Endothelial cell of umbilical vein (primary cell): ENCODE measurements around the gene CHL1. TPM values are rescaled to one million over a fixed set of nuclear protein-coding genes. Genes with fewer than 3 reads are reported as not detected.

ENCODE experiments used
- BruUV-seq: library from RNA; stranded (reverse); fragments of 400-500 nt; replicated peaks from 2 replicates; lab custom pipeline; 2021; lab: Mats Ljungman, UMichigan
- CTCF ChIA-PET: fragments of 300-600, 350-600 bp; sonication (Branson Sonifier 250); formaldehyde crosslinking; loops from one replicate; lab custom pipeline; 2021; ENCODE audit warnings: antibody characterized with exemption, inconsistent platforms; lab: Charles Lee
- POLR2A ChIA-PET: fragments of 300-600, 350-600 bp; sonication (Branson Sonifier 250); formaldehyde crosslinking; loops from one replicate; lab custom pipeline; 2021; ENCODE audit warnings: antibody characterized with exemption, inconsistent platforms; lab: Charles Lee
- DNase-seq: peaks from one replicate; pipeline ENCODE4 v3.0.0-alpha.2; 2011; ENCODE audit warnings: low read depth, low spot score
- FAIRE-seq: peaks from 2 replicates; lab custom pipeline; 2011; peaks lifted over from hg19 to GRCh38; lab: Jason Lieb, UNC
- H2AFZ ChIP-seq: 2 replicates; pipeline ENCODE4 v1.6.0; 2012; ENCODE audit warnings: low read depth, low read length, control low read depth, inconsistent platforms
- H3K27ac ChIP-seq: 2 replicates; pipeline ENCODE4 v1.5.1; 2011; ENCODE audit warnings: low read depth, mild to moderate bottlenecking, control low read depth, low read length, moderate library complexity; ENCODE audit not compliant: insufficient read depth
- H3K27me3 ChIP-seq, 2 experiments: 2 replicates each; pipeline versions ENCODE4 v1.6.0 to v1.6.1; 2011; ENCODE audit warnings: low read length in 2 of 2, mixed read lengths in 1 of 2; ENCODE audit not compliant: control insufficient read depth in 2 of 2, insufficient read depth in 2 of 2
- H3K36me3 ChIP-seq, 2 experiments: 2 replicates in 1 of 2; 3 replicates in 1 of 2; pipeline ENCODE4 v1.5.1; 2011; ENCODE audit warnings: low read length in 2 of 2, mild to moderate bottlenecking in 1 of 2, moderate library complexity in 1 of 2; ENCODE audit not compliant: control insufficient read depth in 2 of 2, insufficient read depth in 2 of 2; ENCODE audit errors: extremely low read depth in 1 of 2
- H3K4me1 ChIP-seq: 3 replicates; pipeline ENCODE4 v1.5.1; 2011; ENCODE audit warnings: mild to moderate bottlenecking, low read length; ENCODE audit not compliant: control insufficient read depth, insufficient read depth; ENCODE audit errors: extremely low read depth
- H3K4me2 ChIP-seq: 2 replicates; pipeline ENCODE4 v1.6.1; 2011; ENCODE audit warnings: low read length, control low read depth, mixed read lengths; ENCODE audit not compliant: insufficient read depth
- H3K4me3 ChIP-seq, 3 experiments: fragments of 200-600 bp in 1 of 3; sonication (generic), shearing (Covaris generic) in 1 of 3; replicated peaks in 1 of 3; 2 replicates each; pipeline ENCODE4 v1.5.1; 2011 to 2016; ENCODE audit warnings: control low read depth in 3 of 3, low read length in 3 of 3, mild to moderate bottlenecking in 2 of 3, inconsistent platforms in 1 of 3, low read depth in 1 of 3, moderate library complexity in 1 of 3; ENCODE audit not compliant: insufficient read depth in 1 of 3
- H3K79me2 ChIP-seq: 2 replicates; pipeline ENCODE4 v1.6.0; 2012; ENCODE audit warnings: low read length, inconsistent platforms; ENCODE audit not compliant: control insufficient read depth, insufficient read depth
- H3K9ac ChIP-seq: replicated peaks from 2 replicates; pipeline ENCODE3; 2011; ENCODE audit warnings: low read length, control low read depth; ENCODE audit not compliant: insufficient read depth; ENCODE audit errors: extremely low read depth
- H3K9me1 ChIP-seq: replicated peaks from 3 replicates; pipeline ENCODE4 v1.6.0; 2011; ENCODE audit warnings: mild to moderate bottlenecking, low read length; ENCODE audit not compliant: control insufficient read depth, insufficient read depth; ENCODE audit errors: extremely low read depth
- H3K9me3 ChIP-seq: replicated peaks from 2 replicates; pipeline ENCODE4 v1.5.1; 2012; ENCODE audit warnings: low read length, inconsistent platforms; ENCODE audit not compliant: control insufficient read depth, insufficient read depth
- H4K20me1 ChIP-seq: replicated peaks from 2 replicates; pipeline ENCODE3; 2011; ENCODE audit warnings: mild to moderate bottlenecking, low read length; ENCODE audit not compliant: control insufficient read depth, insufficient read depth; ENCODE audit errors: extremely low read depth
- EZH2 ChIP-seq: IDR thresholded peaks from 2 replicates; pipeline ENCODE4 v1.6.1; 2012; ENCODE audit warnings: borderline replicate concordance, low read depth, mild to moderate bottlenecking, moderate library complexity, low read length, inconsistent platforms; ENCODE audit not compliant: severe bottlenecking
- FOS ChIP-seq: IDR thresholded peaks from 2 replicates; pipeline ENCODE4 v1.6.1; 2011; ENCODE audit warnings: mild to moderate bottlenecking, low read length, moderate library complexity, borderline replicate concordance; ENCODE audit not compliant: insufficient read depth
- GATA2 ChIP-seq: IDR thresholded peaks from 2 replicates; pipeline ENCODE4 v1.7.0; 2011; ENCODE audit warnings: low read depth, mild to moderate bottlenecking, moderate library complexity, mixed read lengths, low read length; ENCODE audit not compliant: insufficient read length, insufficient read depth
- JUN ChIP-seq: IDR thresholded peaks from 2 replicates; pipeline ENCODE4 v1.6.1; 2011; ENCODE audit warnings: borderline replicate concordance, low read depth; ENCODE audit not compliant: insufficient read length, insufficient read depth
- MAX ChIP-seq: IDR thresholded peaks from 2 replicates; pipeline ENCODE4 v1.6.1; 2011; ENCODE audit not compliant: insufficient read depth, insufficient read length
- MYC ChIP-seq: IDR thresholded peaks from one replicate; pipeline ENCODE4 v1.6.1; 2011; ENCODE audit warnings: mild to moderate bottlenecking, low read depth, low read length
- POLR2A ChIP-seq: IDR thresholded peaks from 2 replicates; pipeline ENCODE4 v1.6.1; 2012; ENCODE audit warnings: low read depth, mild to moderate bottlenecking, control low read depth, low read length
- POLR2AphosphoS5 ChIP-seq: IDR thresholded peaks from 2 replicates; pipeline ENCODE4 v1.6.1; 2012; ENCODE audit warnings: low read depth, mild to moderate bottlenecking, control low read depth, low read length, moderate library complexity; ENCODE audit not compliant: insufficient read depth
- dilution Hi-C: fragments of 300-500 bp; cut with MboI; formaldehyde crosslinking; loops from one replicate; pipeline ENCODE4 v1.15.0; 2019; ENCODE audit warnings: low sequenced_read_pairs; ENCODE audit not compliant: extremely low pct_ligation_motif_present
- intact Hi-C: fragments of 100-400 bp; cut with micrococcal nuclease; formaldehyde crosslinking; loops from one replicate; pipeline ENCODE4 v1.10.0; 2022
- polyA plus RNA-seq, 4 experiments: library from polyadenylated mRNA; depleted of rRNA in 3 of 4; stranded (reverse) in 3 of 4; unstranded in 1 of 4; fragments of >200 nt; gene quantifications; 2 replicates each; pipeline versions ENCODE4 v1.2.1 to v1.2.3, GENCODE V29; 2011 to 2012; ENCODE audit warnings: missing spikeins in 1 of 4
- total RNA-seq: library from RNA; stranded (reverse); gene quantifications from 2 replicates; pipeline ENCODE4 v1.2.3, GENCODE V29; 2021
- TF ChIP-seq, protein P1 (sequence below), 2 donors: IDR thresholded peaks; 1 replicate in 1 of 2; 2 replicates in 1 of 2; pipeline ENCODE4 v1.5.1; 2011; ENCODE audit warnings: low read length in 2 of 2, mild to moderate bottlenecking in 2 of 2, moderate library complexity in 2 of 2, control low read depth in 1 of 2, inconsistent platforms in 1 of 2, low read depth in 1 of 2; ENCODE audit not compliant: insufficient read depth in 1 of 2; ENCODE audit errors: extremely low read depth in 1 of 2

CHL1 gene
- total and polyA plus RNA-seq, 2 donors (not counting 3 experiments of a cell fraction or from before 2014, with no cell fraction given): not detected

GRCh38 chr3:248864-249520 is 52.4 kb downstream of the CHL1 start:
- Histone ChIP-seq H3K4me3 (no peak overlapping the region), H3K9me3 (peaks cover 5% of the 10 kb centered on the region), H3K36me3 (no peaks in the 10 kb centered on the region), H3K27ac (no peak overlapping the region), H3K9me1 (no peaks in the 10 kb centered on the region), H4K20me1 (no peaks in the 10 kb centered on the region), H2AFZ (no peak overlapping the region), H3K27me3 (no peaks in the 10 kb centered on the region), H3K4me1 (no peaks in the 10 kb centered on the region), H3K79me2 (no peaks in the 10 kb centered on the region), H3K9ac (no peak overlapping the region), H3K4me2 (no peak overlapping the region)
- POLR2A ChIA-PET: no interaction called here
- CTCF ChIA-PET: no interaction called here
- intact Hi-C loops: no loop called here
- FAIRE-seq (no peak), DNase-seq (no peak)
- TF ChIP-seq, protein P1, sequence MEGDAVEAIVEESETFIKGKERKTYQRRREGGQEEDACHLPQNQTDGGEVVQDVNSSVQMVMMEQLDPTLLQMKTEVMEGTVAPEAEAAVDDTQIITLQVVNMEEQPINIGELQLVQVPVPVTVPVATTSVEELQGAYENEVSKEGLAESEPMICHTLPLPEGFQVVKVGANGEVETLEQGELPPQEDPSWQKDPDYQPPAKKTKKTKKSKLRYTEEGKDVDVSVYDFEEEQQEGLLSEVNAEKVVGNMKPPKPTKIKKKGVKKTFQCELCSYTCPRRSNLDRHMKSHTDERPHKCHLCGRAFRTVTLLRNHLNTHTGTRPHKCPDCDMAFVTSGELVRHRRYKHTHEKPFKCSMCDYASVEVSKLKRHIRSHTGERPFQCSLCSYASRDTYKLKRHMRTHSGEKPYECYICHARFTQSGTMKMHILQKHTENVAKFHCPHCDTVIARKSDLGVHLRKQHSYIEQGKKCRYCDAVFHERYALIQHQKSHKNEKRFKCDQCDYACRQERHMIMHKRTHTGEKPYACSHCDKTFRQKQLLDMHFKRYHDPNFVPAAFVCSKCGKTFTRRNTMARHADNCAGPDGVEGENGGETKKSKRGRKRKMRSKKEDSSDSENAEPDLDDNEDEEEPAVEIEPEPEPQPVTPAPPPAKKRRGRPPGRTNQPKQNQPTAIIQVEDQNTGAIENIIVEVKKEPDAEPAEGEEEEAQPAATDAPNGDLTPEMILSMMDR (IDR thresholded peaks at IDR 0.05; ENCODE audit: extremely low read depth in 1 of 2, insufficient read depth in 1 of 2, low read depth in 1 of 2, low read length in 2 of 2): no peak
- TF ChIP-seq EZH2 (no peak), JUN (no peak), GATA2 (no peak), POLR2A (no peak), MAX (no peak), FOS (no peak), MYC (no peak), POLR2AphosphoS5 (no peak)
- dilution Hi-C loops: no loop called here
- no TSS peak for BruUV-seq
